ENCODE measurements around the gene MYBL2. TPM values are rescaled to one million over a fixed set of nuclear protein-coding genes. Genes with fewer than 3 reads are reported as not detected.

MYBL2 gene
- total and polyA plus RNA-seq, 7 donors = 0.27 to 40.6 (median 4.1) TPM; not detected in 3

GRCh38 chr20:43739148-43739749 is 72.3 kb downstream of the MYBL2 start:
- intact Hi-C loops (cut with DNase I) = no loop called here
- no peaks in the 10 kb centered on the region for H3K4me1 ChIP-seq
- WGBS, 2 donors = 87 to 92% methylated on average over 9 of the region's 9 CpGs
- no peak overlapping the region for H3K4me3 ChIP-seq
- TF ChIP-seq CTCF (IDR thresholded peaks at IDR 0.05) = no peak
- no peak for TF ChIP-seq POLR2A (IDR thresholded peaks at IDR 0.05)
- no peak for TF ChIP-seq POLR2AphosphoS5 (IDR thresholded peaks at IDR 0.05)
- TF ChIP-seq EP300 (IDR thresholded peaks at IDR 0.05) = no peak
- H3K27me3 ChIP-seq = peaks cover 0 to 9% (median 0%) of the 10 kb centered on the region in 3 donors
- no peak overlapping the region for H3K27ac ChIP-seq
- no peaks in the 10 kb centered on the region for H3K9me3 ChIP-seq
- no peak for DNase-seq
- no peaks in the 10 kb centered on the region for H3K36me3 ChIP-seq

- Histone ChIP-seq H3K27me3 (peaks cover 0 to 20% (median 0%) of the 10 kb centered on the region in 3 donors), H3K27ac (no peak overlapping the region), H3K4me1 (no peaks in the 10 kb centered on the region), H3K36me3 (no peaks in the 10 kb centered on the region), H3K4me3 (no peak overlapping the region), H3K9me3 (no peaks in the 10 kb centered on the region)
- no peak for TF ChIP-seq POLR2AphosphoS5 (IDR thresholded peaks at IDR 0.05)
- TF ChIP-seq EP300 (IDR thresholded peaks at IDR 0.05) = no peak
- no peak for TF ChIP-seq POLR2A (IDR thresholded peaks at IDR 0.05)
- no peak for TF ChIP-seq CTCF (IDR thresholded peaks at IDR 0.05)
- intact Hi-C loops (cut with DNase I) = no loop called here
- DNase-seq = no peak
- 96 to 97% methylated on average over 3 of the region's 3 CpGs for WGBS, 2 donors
Measured at GRCh38 chr20:43740642-43741041, 73.7 kb downstream of the MYBL2 start.

GRCh38 chr20:43744151-43744611 is 77.3 kb downstream of the MYBL2 start:
- Histone ChIP-seq H3K9me3 (no peaks in the 10 kb centered on the region), H3K27me3 (peaks cover 0 to 25% (median 0%) of the 10 kb centered on the region in 3 donors), H3K4me1 (no peaks in the 10 kb centered on the region), H3K36me3 (no peaks in the 10 kb centered on the region), H3K4me3 (no peak overlapping the region), H3K27ac (no peak overlapping the region)
- 65 to 70% methylated on average over 9 of the region's 9 CpGs for WGBS, 2 donors
- TF ChIP-seq CTCF (IDR thresholded peaks at IDR 0.05) = no peak
- TF ChIP-seq EP300 (IDR thresholded peaks at IDR 0.05) = no peak
- no peak for TF ChIP-seq POLR2AphosphoS5 (IDR thresholded peaks at IDR 0.05)
- TF ChIP-seq POLR2A (IDR thresholded peaks at IDR 0.05) = no peak
- DNase-seq = no peak
- intact Hi-C loops (cut with DNase I) = no loop called here

- Histone ChIP-seq H3K4me1 (peaks cover 0 to 8% (median 0%) of the 10 kb centered on the region in 4 donors), H3K9me3 (no peaks in the 10 kb centered on the region), H3K27ac (no peak overlapping the region), H3K27me3 (peaks cover 0 to 29% (median 0%) of the 10 kb centered on the region in 3 donors), H3K36me3 (no peaks in the 10 kb centered on the region), H3K4me3 (no peak overlapping the region)
- WGBS, 2 donors = 37 to 42% methylated on average over 12 of the region's 12 CpGs
- DNase-seq = no peak
- intact Hi-C loops (cut with DNase I) = no loop called here
- no peak for TF ChIP-seq CTCF (IDR thresholded peaks at IDR 0.05)
- no peak for TF ChIP-seq POLR2A (IDR thresholded peaks at IDR 0.05)
- TF ChIP-seq EP300 (IDR thresholded peaks at IDR 0.05) = no peak
- TF ChIP-seq POLR2AphosphoS5 (IDR thresholded peaks at IDR 0.05) = no peak
Measured at GRCh38 chr20:43744966-43745730, 78.2 kb downstream of the MYBL2 start.

Measured in sigmoid colon (tissue), 7 donors.